Upper lobe of right lung (tissue), 1 donor: Measurements from ENCODE around the gene OPCML. TPM values are rescaled to one million over a fixed set of nuclear protein-coding genes. Genes with fewer than 3 reads are reported as not detected.

ENCODE experiments used
- ATAC-seq: fragments of 200-7000 bp; cut with Tn5 transposase; one replicate; pipeline ENCODE4 v1.9.1; 2020; ENCODE audit warnings: mild to moderate bottlenecking, moderate library complexity
- DNase-seq: peaks from one replicate; pipeline ENCODE4 v3.0.0-alpha.2; 2020
- H3K27ac ChIP-seq: fragments of 200-600 bp; one replicate; pipeline ENCODE4 v1.8.0; 2022
- H3K27me3 ChIP-seq: fragments of 200-600 bp; one replicate; pipeline ENCODE4 v1.8.0; 2022; ENCODE audit warnings: mild to moderate bottlenecking
- H3K36me3 ChIP-seq: fragments of 200-600 bp; one replicate; pipeline ENCODE4 v1.8.0; 2022
- H3K4me1 ChIP-seq: fragments of 200-600 bp; one replicate; pipeline ENCODE4 v1.8.0; 2022
- H3K4me3 ChIP-seq: fragments of 200-600 bp; one replicate; pipeline ENCODE4 v1.8.0; 2022; ENCODE audit warnings: mild to moderate bottlenecking
- H3K9me3 ChIP-seq: fragments of 200-600 bp; one replicate; pipeline ENCODE4 v1.8.0; 2022
- intact Hi-C: fragments of 100-400 bp; cut with DNase I; formaldehyde crosslinking; loops from one replicate; pipeline ENCODE4 v1.11.0; 2022
- total RNA-seq: library from RNA; stranded (reverse); fragmentation: NEBNext Ultra II Directional; extraction: Animal tissue kit (Norgen Biotek cat#: 25700); gene quantifications from one replicate; pipeline ENCODE4 v1.2.1, GENCODE V29; 2021
- TF ChIP-seq, protein P1 (sequence below): fragments of 200-600 bp; IDR thresholded peaks from one replicate; pipeline ENCODE4 v1.8.0; 2022; ENCODE audit warnings: antibody characterized with exemption
- donor health status: DM: no; HTN: yes; CAD: no; lungs with severe emphysema.

The OPCML gene
- total RNA-seq, 1 donor from 2014 or later = not detected

DNA sequence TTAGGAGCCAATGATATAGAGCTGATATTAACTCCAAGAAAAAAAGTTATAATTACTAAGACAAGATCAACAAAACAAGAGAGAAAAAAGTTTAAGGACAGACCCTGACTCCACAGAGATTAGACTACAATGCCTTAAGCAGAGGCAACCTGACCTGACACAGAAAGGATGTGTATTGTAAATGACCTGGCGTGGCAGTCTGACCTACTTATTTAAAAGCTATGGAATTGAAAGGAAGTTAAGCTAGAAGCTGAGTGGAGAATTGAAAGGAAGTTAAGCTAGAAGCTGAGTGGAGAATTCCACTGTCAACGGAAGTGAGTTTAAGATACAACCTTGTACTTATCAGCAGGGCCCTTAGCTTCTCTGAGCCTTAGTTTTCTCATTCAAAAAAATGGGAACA, 885.4 kb downstream of the OPCML start:
- H3K4me3 ChIP-seq = no peak overlapping the region
- no peak for DNase-seq
- H3K36me3 ChIP-seq = no peaks in the 10 kb centered on the region
- no peaks in the 10 kb centered on the region for H3K4me1 ChIP-seq
- no peak for ATAC-seq
- intact Hi-C loops = no loop called here
- no peak overlapping the region for H3K27ac ChIP-seq
- no peaks in the 10 kb centered on the region for H3K27me3 ChIP-seq
- H3K9me3 ChIP-seq = no peaks in the 10 kb centered on the region
- TF ChIP-seq, protein P1, sequence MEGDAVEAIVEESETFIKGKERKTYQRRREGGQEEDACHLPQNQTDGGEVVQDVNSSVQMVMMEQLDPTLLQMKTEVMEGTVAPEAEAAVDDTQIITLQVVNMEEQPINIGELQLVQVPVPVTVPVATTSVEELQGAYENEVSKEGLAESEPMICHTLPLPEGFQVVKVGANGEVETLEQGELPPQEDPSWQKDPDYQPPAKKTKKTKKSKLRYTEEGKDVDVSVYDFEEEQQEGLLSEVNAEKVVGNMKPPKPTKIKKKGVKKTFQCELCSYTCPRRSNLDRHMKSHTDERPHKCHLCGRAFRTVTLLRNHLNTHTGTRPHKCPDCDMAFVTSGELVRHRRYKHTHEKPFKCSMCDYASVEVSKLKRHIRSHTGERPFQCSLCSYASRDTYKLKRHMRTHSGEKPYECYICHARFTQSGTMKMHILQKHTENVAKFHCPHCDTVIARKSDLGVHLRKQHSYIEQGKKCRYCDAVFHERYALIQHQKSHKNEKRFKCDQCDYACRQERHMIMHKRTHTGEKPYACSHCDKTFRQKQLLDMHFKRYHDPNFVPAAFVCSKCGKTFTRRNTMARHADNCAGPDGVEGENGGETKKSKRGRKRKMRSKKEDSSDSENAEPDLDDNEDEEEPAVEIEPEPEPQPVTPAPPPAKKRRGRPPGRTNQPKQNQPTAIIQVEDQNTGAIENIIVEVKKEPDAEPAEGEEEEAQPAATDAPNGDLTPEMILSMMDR = no peak

DNA sequence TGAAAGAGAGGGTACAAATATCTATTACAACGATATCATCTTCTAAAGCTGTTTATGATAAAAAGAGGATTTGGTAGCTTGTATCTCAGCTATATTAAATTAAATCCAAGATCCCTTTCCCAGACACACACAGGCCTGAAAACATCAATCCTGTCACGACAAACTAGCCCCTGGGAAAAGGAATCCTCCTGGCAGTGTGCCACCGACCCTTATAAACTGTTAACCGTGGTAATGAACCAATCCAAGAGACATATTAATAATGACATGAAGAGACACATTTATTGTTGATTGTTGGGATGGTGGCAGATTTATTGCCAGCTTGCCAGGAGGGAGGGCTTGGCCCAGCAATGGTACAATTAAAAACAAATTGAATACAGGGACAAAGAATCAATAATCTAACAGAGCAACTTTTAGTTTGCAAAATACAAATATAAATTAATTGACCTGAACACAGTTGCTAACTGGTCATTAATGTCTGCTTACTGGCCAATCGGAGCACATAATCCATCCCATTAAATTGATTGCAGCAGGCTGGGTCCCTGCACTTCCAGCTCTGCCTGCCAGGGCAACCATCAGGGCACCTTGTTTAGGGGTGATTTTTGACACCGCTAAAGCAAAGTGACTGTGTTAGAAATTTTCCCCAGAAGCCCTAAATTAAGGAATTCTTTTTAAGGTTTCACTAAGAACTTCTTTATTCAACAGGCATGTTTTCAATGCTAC, 887.6 kb downstream of the OPCML start:
- Histone ChIP-seq H3K4me1 (no peaks in the 10 kb centered on the region), H3K36me3 (no peaks in the 10 kb centered on the region), H3K9me3 (no peaks in the 10 kb centered on the region), H3K4me3 (no peak overlapping the region), H3K27ac (no peak overlapping the region), H3K27me3 (no peaks in the 10 kb centered on the region)
- DNase-seq (no peak), ATAC-seq (no peak)
- TF ChIP-seq, protein P1 = no peak
- intact Hi-C loops = no loop called here

DNA sequence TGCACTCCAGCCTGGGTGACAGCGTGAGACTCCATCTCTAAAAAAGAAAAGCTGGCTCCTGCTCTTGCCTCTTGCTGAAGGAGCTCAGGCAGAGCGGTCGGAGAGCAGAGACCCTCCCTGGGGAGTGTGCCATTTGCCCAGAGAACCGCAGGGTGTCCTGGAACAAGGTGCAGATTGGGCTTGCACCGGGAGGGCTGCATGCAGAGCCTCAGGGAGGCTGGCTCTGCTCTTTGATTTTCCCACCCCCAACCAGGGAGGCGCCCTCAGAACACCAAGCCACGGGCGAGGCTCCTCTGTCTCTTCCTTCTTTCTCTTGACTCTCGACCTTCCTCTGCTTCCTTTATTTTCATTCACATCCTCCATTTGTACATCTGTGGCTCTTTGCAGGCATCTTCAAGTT, 889.1 kb downstream of the OPCML start:
- no peak overlapping the region for H3K4me3 ChIP-seq
- TF ChIP-seq, protein P1 = no peak
- no peaks in the 10 kb centered on the region for H3K9me3 ChIP-seq
- ATAC-seq (peak; percentile 23), DNase-seq (no peak)
- H3K27me3 ChIP-seq = no peaks in the 10 kb centered on the region
- H3K27ac ChIP-seq = no peak overlapping the region
- H3K4me1 ChIP-seq = no peaks in the 10 kb centered on the region
- intact Hi-C loops = no loop called here
- H3K36me3 ChIP-seq = no peaks in the 10 kb centered on the region

DNA sequence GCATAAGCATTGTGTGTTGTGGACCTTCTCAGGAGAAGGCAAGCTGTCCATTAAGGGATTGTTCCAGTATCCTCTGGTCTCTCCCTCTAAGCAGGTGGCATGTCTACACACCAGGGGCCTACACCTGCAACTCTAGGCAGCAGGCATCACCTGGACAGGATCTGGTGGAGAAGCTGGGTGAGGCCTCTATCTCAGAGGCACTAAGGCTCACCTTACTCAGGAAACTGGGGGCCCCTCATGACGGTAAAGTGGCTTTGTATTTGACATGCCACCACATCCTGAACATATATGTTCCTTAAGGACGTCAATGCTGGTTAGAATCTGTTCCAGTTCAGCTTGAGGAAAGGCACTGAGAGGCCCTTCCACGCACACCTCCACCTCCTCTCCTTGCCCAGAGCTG, 891.3 kb downstream of the OPCML start:
- TF ChIP-seq, protein P1 = no peak
- H3K36me3 ChIP-seq = no peaks in the 10 kb centered on the region
- no peaks in the 10 kb centered on the region for H3K27me3 ChIP-seq
- H3K9me3 ChIP-seq = no peaks in the 10 kb centered on the region
- no peak overlapping the region for H3K27ac ChIP-seq
- intact Hi-C loops = no loop called here
- H3K4me1 ChIP-seq = no peaks in the 10 kb centered on the region
- DNase-seq (no peak), ATAC-seq (no peak)
- H3K4me3 ChIP-seq = no peak overlapping the region

DNA sequence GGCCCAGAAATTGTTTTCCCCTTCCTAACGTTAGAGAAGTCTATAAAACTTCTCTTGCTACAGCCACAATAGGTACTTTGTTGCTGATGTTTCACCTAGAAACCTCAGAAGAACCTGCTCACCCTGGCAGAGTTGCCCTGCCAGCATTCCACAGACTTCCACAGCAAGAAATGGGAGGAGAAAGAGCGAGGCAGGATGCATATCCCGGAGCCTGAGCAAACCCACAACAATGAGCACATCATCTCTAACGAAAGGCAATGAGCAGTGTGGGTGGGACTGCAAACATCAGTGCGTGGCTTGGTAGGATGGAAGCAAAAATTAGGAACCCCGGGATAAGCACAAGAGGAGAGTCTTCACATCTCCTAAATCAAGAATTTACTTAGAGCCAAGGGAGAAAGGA, 892.3 kb downstream of the OPCML start:
- intact Hi-C loops = no loop called here
- H3K9me3 ChIP-seq = no peaks in the 10 kb centered on the region
- no peak overlapping the region for H3K4me3 ChIP-seq
- no peaks in the 10 kb centered on the region for H3K27me3 ChIP-seq
- no peaks in the 10 kb centered on the region for H3K36me3 ChIP-seq
- DNase-seq = no peak
- TF ChIP-seq, protein P1 = no peak
- H3K4me1 ChIP-seq = no peaks in the 10 kb centered on the region
- ATAC-seq = no peak
- H3K27ac ChIP-seq = no peak overlapping the region

DNA sequence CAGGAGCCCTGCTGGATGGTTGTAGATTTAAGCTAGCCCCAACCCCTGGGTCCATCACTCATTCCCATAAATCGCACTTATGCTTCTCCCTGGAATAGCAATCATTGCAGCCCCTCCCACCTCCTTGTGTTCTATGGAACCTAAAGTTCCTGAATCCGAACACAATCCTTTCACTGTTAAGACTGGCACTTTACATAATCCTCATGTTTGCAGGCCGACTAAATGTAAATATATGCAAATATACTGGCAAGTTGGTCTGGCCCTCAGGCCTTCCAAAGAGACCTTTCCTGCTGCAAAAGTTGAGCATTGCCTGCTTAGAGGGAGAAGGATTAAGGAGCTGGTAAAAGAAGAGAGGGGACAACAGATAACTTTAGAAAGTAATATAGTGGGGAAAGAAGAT, 892.9 kb downstream of the OPCML start:
- Histone ChIP-seq H3K9me3 (no peaks in the 10 kb centered on the region), H3K4me1 (no peaks in the 10 kb centered on the region), H3K27ac (no peak overlapping the region), H3K27me3 (no peaks in the 10 kb centered on the region), H3K36me3 (no peaks in the 10 kb centered on the region), H3K4me3 (no peak overlapping the region)
- ATAC-seq = no peak
- DNase-seq = no peak
- TF ChIP-seq, protein P1 = no peak
- intact Hi-C loops = no loop called here
